HepG2 (cell line): ENCODE measurements around the gene NT5DC4. TPM values are rescaled to one million over a fixed set of nuclear protein-coding genes. Genes with fewer than 3 reads are reported as not detected.

Experiments
- AGO1 ChIP-seq: fragments of 200-400 bp; formaldehyde crosslinking; IDR thresholded peaks from 2 replicates; pipeline ENCODE4 v1.6.1; 2017; ENCODE audit warnings: mild to moderate bottlenecking, low read depth, low read length, moderate library complexity; ENCODE audit not compliant: poor library complexity, severe bottlenecking
- CC2D1A ChIP-seq: sonication (generic); formaldehyde crosslinking; IDR thresholded peaks from 2 replicates; pipeline ENCODE4 v1.8.1; 2023; ENCODE audit warnings: mild to moderate bottlenecking, missing genetic modification reagents
- GPBP1L1 ChIP-seq: sonication (generic); formaldehyde crosslinking; IDR thresholded peaks from 2 replicates; pipeline ENCODE4 v1.5.0; 2020; ENCODE audit warnings: mild to moderate bottlenecking, missing genetic modification reagents
- HNF1B ChIP-seq: sonication (generic); formaldehyde crosslinking; IDR thresholded peaks from 2 replicates; pipeline ENCODE4 v1.5.1; 2020; ENCODE audit warnings: mild to moderate bottlenecking, moderate library complexity, missing genetic modification reagents
- IKZF4 ChIP-seq: sonication (generic); formaldehyde crosslinking; IDR thresholded peaks from 2 replicates; pipeline ENCODE4 v1.5.1; 2020; ENCODE audit warnings: borderline replicate concordance, mild to moderate bottlenecking, low read depth, missing genetic modification reagents; ENCODE audit errors: not compliant biosample characterization
- KAT2B ChIP-seq: fragments of 150-350 bp; IDR thresholded peaks from 2 replicates; pipeline ENCODE4 v1.6.1; 2014; ENCODE audit warnings: low read depth, low read length, borderline replicate concordance
- MLXIP ChIP-seq: sonication (generic); formaldehyde crosslinking; IDR thresholded peaks from 2 replicates; pipeline ENCODE4 v1.9.0; 2021; ENCODE audit warnings: missing genetic modification reagents, borderline replicate concordance
- MTERF4 ChIP-seq: sonication (generic); formaldehyde crosslinking; IDR thresholded peaks from 2 replicates; pipeline ENCODE4 v1.8.0; 2023; ENCODE audit warnings: mild to moderate bottlenecking, missing genetic modification reagents
- PAXIP1 ChIP-seq: sonication (generic); formaldehyde crosslinking; conservative IDR thresholded peaks from 2 replicates; pipeline ENCODE4 v1.4.0; 2020; ENCODE audit warnings: mild to moderate bottlenecking, missing genetic modification reagents, moderate library complexity
- RXRB ChIP-seq: IDR thresholded peaks from 2 replicates; pipeline ENCODE4 v1.6.1; 2016; ENCODE audit warnings: borderline replicate concordance, missing genetic modification reagents, missing compliant biosample characterization
- SALL2 ChIP-seq: sonication (generic); formaldehyde crosslinking; IDR thresholded peaks from 2 replicates; pipeline ENCODE4 v1.8.1; 2023; ENCODE audit warnings: mild to moderate bottlenecking, missing genetic modification reagents, inconsistent platforms
- SIN3B ChIP-seq: fragments of 150-350 bp; IDR thresholded peaks from 2 replicates; pipeline ENCODE4 v1.6.1; 2014; ENCODE audit warnings: low read length
- SOX6 ChIP-seq, 2 experiments: fragments of 450-650 bp in 1 of 2; sonication (generic) in 1 of 2; formaldehyde crosslinking in 1 of 2; IDR thresholded peaks; 2 replicates each; pipeline versions ENCODE4 v1.4.0 to v1.6.1; 2017 to 2020; ENCODE audit warnings: antibody characterized with exemption in 1 of 2, mild to moderate bottlenecking in 1 of 2, missing genetic modification reagents in 1 of 2
- TBX3 ChIP-seq: fragments of 450-650 bp; IDR thresholded peaks from 2 replicates; pipeline ENCODE4 v1.6.1; 2017; ENCODE audit warnings: antibody characterized with exemption, mild to moderate bottlenecking, inconsistent platforms, borderline replicate concordance
- TEAD3 ChIP-seq: optimal IDR thresholded peaks from 2 replicates; pipeline ENCODE3; 2016; ENCODE audit warnings: borderline replicate concordance
- TFAP4 ChIP-seq: sonication (generic); IDR thresholded peaks from 2 replicates; pipeline ENCODE4 v1.6.1; 2016; ENCODE audit warnings: low read depth, borderline replicate concordance
- ZFP37 ChIP-seq: sonication (generic); formaldehyde crosslinking; IDR thresholded peaks from 2 replicates; pipeline ENCODE4 v1.4.0; 2020; ENCODE audit warnings: missing genetic modification reagents, borderline replicate concordance
- ZNF549 ChIP-seq: sonication (generic); formaldehyde crosslinking; IDR thresholded peaks from 2 replicates; pipeline ENCODE4 v1.5.0; 2020; ENCODE audit warnings: missing genetic modification reagents
- polyA plus RNA-seq, 8 experiments: library from polyadenylated mRNA; depleted of rRNA in 3 of 8; stranded (reverse) in 7 of 8; unstranded in 1 of 8; fragments of >200 nt; fragmentation: Illumina TruSeq in 4 of 8; extraction: Trizol in 4 of 8; gene quantifications; 2 replicates each; pipeline versions ENCODE4 v1.2.1 to v1.2.3, GENCODE V29; 2011 to 2016; ENCODE audit warnings: low read depth in 4 of 8, missing spikeins in 1 of 8, mixed read lengths in 1 of 8; ENCODE audit not compliant: insufficient read depth in 1 of 8
- total RNA-seq, 5 experiments: library from RNA; depleted of rRNA; stranded (reverse); fragments of >200 nt; fragmentation: Illumina TruSeq; extraction: Trizol; gene quantifications; 2 replicates each; pipeline ENCODE4 v1.2.3, GENCODE V29; 2016; ENCODE audit warnings: low read depth in 1 of 5

NT5DC4 gene
- total and polyA plus RNA-seq, 2 of the 13 experiments (the other 11 are each of a cell fraction or from before 2014, with no cell fraction given) = 0.04 to 4.2 TPM

- no peak for TF ChIP-seq MTERF4
- no peak for TF ChIP-seq MLXIP (CRISPR knock-in tag)
- peak; percentile 93 for TF ChIP-seq TEAD3 (CRISPR knock-in tag)
- TF ChIP-seq PAXIP1 (CRISPR knock-in tag) = peak; percentile 78
- TF ChIP-seq GPBP1L1 (CRISPR knock-in tag) = no peak
- TF ChIP-seq RXRB = peak; percentile 92
- peak; percentile 74; the same call in 1 of the 2 replicates for TF ChIP-seq TFAP4
- no peak for TF ChIP-seq IKZF4 (CRISPR knock-in tag)
- TF ChIP-seq SALL2 = 0 out of 2 replicates have a peak, but pooled peaks have one; percentile 39
- peak; percentile 52; the same call in 1 of the 2 replicates for TF ChIP-seq TBX3
- TF ChIP-seq SIN3B = no peak
- TF ChIP-seq CC2D1A (CRISPR knock-in tag) = no peak
- no peak for TF ChIP-seq SOX6 (IDR thresholded peaks at IDR 0.05)
- TF ChIP-seq SOX6 (CRISPR knock-in tag; IDR thresholded peaks at IDR 0.05) = peak; percentile 77; the same call in 1 of the 2 replicates
- no peak for TF ChIP-seq ZNF549 (CRISPR knock-in tag)
- peak; percentile 92; the same call in 1 of the 2 replicates for TF ChIP-seq ZFP37
- no peak for TF ChIP-seq KAT2B
- no peak for TF ChIP-seq AGO1
- TF ChIP-seq HNF1B (CRISPR knock-in tag) = peak; percentile 78
Observed at GRCh38 chr2:112692495-112692911, 28.3 kb upstream of the NT5DC4 start (continued).
